Panc1 (cell line): Measurements from ENCODE around the gene ZNF490. TPM values are rescaled to one million over a fixed set of nuclear protein-coding genes. Genes with fewer than 3 reads are reported as not detected.
A peak's percentile ranks its signal among the peaks of the same experiment; 100 is the strongest.

ENCODE experiments used
- ATAC-seq: fragments of 200-7000 bp; cut with Tn5 transposase; 2 replicates; pipeline ENCODE4 v1.9.1; 2020; ENCODE audit warnings: mild to moderate bottlenecking, moderate library complexity
- BruUV-seq: library from RNA; stranded (reverse); fragments of 400-500 nt; replicated peaks from 2 replicates; lab custom pipeline; 2021; lab: Mats Ljungman, UMichigan
- CTCF ChIA-PET: fragments of 300-600 bp; sonication (Branson Sonifier 250); formaldehyde crosslinking; loops from one replicate; lab custom pipeline; 2022; ENCODE audit warnings: antibody characterized with exemption; lab: Charles Lee
- POLR2A ChIA-PET: fragments of 300-600 bp; sonication (Branson Sonifier 250); formaldehyde crosslinking; loops from one replicate; lab custom pipeline; 2022; ENCODE audit warnings: antibody characterized with exemption; lab: Charles Lee
- DNase-seq: peaks from one replicate; pipeline ENCODE4 v3.0.0-alpha.2; 2010; ENCODE audit warnings: low read depth, low spot score
- H3K27ac ChIP-seq: 2 replicates; pipeline ENCODE4 v1.5.1; 2011; ENCODE audit warnings: mild to moderate bottlenecking, low read length, inconsistent platforms
- H3K27me3 ChIP-seq: fragments of 200-500 bp; sonication (Bioruptor generic); 2 replicates; pipeline ENCODE4 v1.6.0; 2014; ENCODE audit warnings: low read length, inconsistent platforms; ENCODE audit not compliant: control insufficient read depth, insufficient read depth
- H3K36me3 ChIP-seq: fragments of 200-500 bp; sonication (Bioruptor generic); 2 replicates; pipeline ENCODE4 v1.5.1; 2014; ENCODE audit warnings: inconsistent platforms, mild to moderate bottlenecking, low read length, moderate library complexity; ENCODE audit not compliant: control insufficient read depth, insufficient read depth
- H3K4me1 ChIP-seq: 2 replicates; pipeline ENCODE4 v1.5.1; 2011; ENCODE audit warnings: inconsistent platforms, mild to moderate bottlenecking, low read length, moderate library complexity; ENCODE audit not compliant: control insufficient read depth, insufficient read depth
- H3K4me3 ChIP-seq, 2 experiments: 2 replicates each; pipeline ENCODE4 v1.5.1; 2011 to 2012; ENCODE audit warnings: low read depth in 2 of 2, low read length in 2 of 2, mild to moderate bottlenecking in 2 of 2, inconsistent platforms in 1 of 2, moderate library complexity in 1 of 2
- H3K9me3 ChIP-seq: fragments of 200-500 bp; sonication (Bioruptor generic); 2 replicates; pipeline ENCODE4 v1.5.1; 2014; ENCODE audit warnings: low read depth, mild to moderate bottlenecking, inconsistent platforms, low read length, moderate library complexity; ENCODE audit not compliant: control insufficient read depth, insufficient read depth
- POLR2AphosphoS5 ChIP-seq: IDR thresholded peaks from 2 replicates; pipeline ENCODE4 v1.6.1; 2012; ENCODE audit warnings: mild to moderate bottlenecking, low read depth, low read length, moderate library complexity
- SIN3A ChIP-seq: IDR thresholded peaks from 2 replicates; pipeline ENCODE4 v1.6.1; 2012; ENCODE audit warnings: low read depth, mild to moderate bottlenecking, low read length, moderate library complexity, borderline replicate concordance; ENCODE audit not compliant: insufficient read depth
- TCF7L2 ChIP-seq: IDR thresholded peaks from 2 replicates; pipeline ENCODE4 v1.6.1; 2011; ENCODE audit warnings: mild to moderate bottlenecking, low read depth, low read length, inconsistent platforms
- in situ Hi-C: cut with HindIII; loops from 2 replicates; pipeline ENCODE4 v1.10.0; 2016; ENCODE audit warnings: low sequenced_read_pairs, low pct_unique_long_range_greater_than_20kb
- intact Hi-C: fragments of 100-400 bp; cut with micrococcal nuclease; formaldehyde crosslinking; loops from one replicate; pipeline ENCODE4 v1.10.0; 2022; ENCODE audit not compliant: unreplicated experiment
- total RNA-seq: library from RNA; stranded (reverse); gene quantifications from one replicate; pipeline ENCODE4 v1.2.1, GENCODE V29; 2021; ENCODE audit not compliant: unreplicated experiment
- TF ChIP-seq, protein P1 (sequence below), 2 experiments: IDR thresholded peaks; 2 replicates each; pipeline ENCODE4 v1.6.1; 2011 to 2012; ENCODE audit warnings: low read depth in 2 of 2, control low read depth in 1 of 2, low read length in 1 of 2, mild to moderate bottlenecking in 1 of 2, moderate library complexity in 1 of 2; ENCODE audit not compliant: insufficient read depth in 1 of 2
- TF ChIP-seq, protein P2 (sequence below): fragments of 450-650 bp; IDR thresholded peaks from 2 replicates; pipeline ENCODE4 v1.5.1; 2017; ENCODE audit warnings: mild to moderate bottlenecking

ZNF490 gene
- total RNA-seq, 1 experiment from 2014 or later: 7.0 TPM

- H3K27ac ChIP-seq: no peak overlapping the region
- intact Hi-C loops: no loop called here
- H3K27me3 ChIP-seq: no peaks in the 10 kb centered on the region
- H3K9me3 ChIP-seq: no peaks in the 10 kb centered on the region
- H3K4me3 ChIP-seq: peak overlapping the region in 1 of 2 experiments; percentile 19; a peak in 2 of 4 replicates
- in situ Hi-C loops: no loop called here
- TF ChIP-seq TCF7L2: no peak
- TF ChIP-seq, protein P1, sequence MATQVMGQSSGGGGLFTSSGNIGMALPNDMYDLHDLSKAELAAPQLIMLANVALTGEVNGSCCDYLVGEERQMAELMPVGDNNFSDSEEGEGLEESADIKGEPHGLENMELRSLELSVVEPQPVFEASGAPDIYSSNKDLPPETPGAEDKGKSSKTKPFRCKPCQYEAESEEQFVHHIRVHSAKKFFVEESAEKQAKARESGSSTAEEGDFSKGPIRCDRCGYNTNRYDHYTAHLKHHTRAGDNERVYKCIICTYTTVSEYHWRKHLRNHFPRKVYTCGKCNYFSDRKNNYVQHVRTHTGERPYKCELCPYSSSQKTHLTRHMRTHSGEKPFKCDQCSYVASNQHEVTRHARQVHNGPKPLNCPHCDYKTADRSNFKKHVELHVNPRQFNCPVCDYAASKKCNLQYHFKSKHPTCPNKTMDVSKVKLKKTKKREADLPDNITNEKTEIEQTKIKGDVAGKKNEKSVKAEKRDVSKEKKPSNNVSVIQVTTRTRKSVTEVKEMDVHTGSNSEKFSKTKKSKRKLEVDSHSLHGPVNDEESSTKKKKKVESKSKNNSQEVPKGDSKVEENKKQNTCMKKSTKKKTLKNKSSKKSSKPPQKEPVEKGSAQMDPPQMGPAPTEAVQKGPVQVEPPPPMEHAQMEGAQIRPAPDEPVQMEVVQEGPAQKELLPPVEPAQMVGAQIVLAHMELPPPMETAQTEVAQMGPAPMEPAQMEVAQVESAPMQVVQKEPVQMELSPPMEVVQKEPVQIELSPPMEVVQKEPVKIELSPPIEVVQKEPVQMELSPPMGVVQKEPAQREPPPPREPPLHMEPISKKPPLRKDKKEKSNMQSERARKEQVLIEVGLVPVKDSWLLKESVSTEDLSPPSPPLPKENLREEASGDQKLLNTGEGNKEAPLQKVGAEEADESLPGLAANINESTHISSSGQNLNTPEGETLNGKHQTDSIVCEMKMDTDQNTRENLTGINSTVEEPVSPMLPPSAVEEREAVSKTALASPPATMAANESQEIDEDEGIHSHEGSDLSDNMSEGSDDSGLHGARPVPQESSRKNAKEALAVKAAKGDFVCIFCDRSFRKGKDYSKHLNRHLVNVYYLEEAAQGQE (IDR thresholded peaks at IDR 0.05; ENCODE audit: insufficient read depth in 1 of 2, low read depth in 2 of 2, low read length in 1 of 2): no peak
- no peak for TF ChIP-seq POLR2AphosphoS5
- no peak for TF ChIP-seq SIN3A
- TF ChIP-seq, protein P2, sequence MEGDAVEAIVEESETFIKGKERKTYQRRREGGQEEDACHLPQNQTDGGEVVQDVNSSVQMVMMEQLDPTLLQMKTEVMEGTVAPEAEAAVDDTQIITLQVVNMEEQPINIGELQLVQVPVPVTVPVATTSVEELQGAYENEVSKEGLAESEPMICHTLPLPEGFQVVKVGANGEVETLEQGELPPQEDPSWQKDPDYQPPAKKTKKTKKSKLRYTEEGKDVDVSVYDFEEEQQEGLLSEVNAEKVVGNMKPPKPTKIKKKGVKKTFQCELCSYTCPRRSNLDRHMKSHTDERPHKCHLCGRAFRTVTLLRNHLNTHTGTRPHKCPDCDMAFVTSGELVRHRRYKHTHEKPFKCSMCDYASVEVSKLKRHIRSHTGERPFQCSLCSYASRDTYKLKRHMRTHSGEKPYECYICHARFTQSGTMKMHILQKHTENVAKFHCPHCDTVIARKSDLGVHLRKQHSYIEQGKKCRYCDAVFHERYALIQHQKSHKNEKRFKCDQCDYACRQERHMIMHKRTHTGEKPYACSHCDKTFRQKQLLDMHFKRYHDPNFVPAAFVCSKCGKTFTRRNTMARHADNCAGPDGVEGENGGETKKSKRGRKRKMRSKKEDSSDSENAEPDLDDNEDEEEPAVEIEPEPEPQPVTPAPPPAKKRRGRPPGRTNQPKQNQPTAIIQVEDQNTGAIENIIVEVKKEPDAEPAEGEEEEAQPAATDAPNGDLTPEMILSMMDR: peak; percentile 88
- no peaks in the 10 kb centered on the region for H3K36me3 ChIP-seq
- DNase-seq: peak; percentile 30
- POLR2A ChIA-PET: no interaction called here
- CTCF ChIA-PET: interaction anchor here (0.5 kb wide), 1 partner anchor 32 kb away, joined by 3 read pairs; no protein-coding TSS in a partner anchor
- no TSS peak for BruUV-seq
- peak; percentile 97 for ATAC-seq
- 0 out of 2 replicates have a peak, but pooled peaks cover 3% of the 10 kb centered on the region for H3K4me1 ChIP-seq
Observed at GRCh38 chr19:12639901-12640613, 29.4 kb upstream of the ZNF490 start.

DNA sequence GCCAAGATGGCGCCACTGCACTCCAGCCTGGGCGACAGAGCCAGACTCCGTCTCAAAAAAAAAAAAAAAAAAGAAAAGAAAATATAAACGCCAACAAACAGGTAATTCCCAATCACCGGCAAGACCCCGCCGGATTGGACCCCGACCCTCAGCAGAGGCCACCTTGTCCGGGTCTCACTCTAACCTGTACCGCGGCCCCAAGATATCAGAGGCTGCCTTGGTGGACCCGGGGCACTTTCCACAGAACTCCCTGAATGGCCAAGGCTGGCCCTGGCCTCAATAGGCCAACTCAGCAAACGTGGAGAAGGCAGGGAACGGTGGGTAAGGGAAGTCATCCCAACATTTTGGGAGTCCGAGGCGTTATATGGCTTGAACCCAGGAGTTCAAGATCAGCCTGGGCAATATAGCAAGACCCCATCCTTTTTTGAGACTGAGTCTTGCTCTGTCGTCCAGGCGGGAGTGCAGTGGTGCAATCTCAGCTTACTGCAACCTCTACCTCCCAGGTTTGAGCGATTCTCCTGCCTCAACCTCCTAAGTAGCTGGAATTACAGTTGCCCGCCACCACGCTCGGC, 28.1 kb upstream of the ZNF490 start:
- DNase-seq (no peak), ATAC-seq (no peak)
- Histone ChIP-seq H3K4me3 (no peak overlapping the region), H3K9me3 (no peaks in the 10 kb centered on the region), H3K27me3 (no peaks in the 10 kb centered on the region), H3K27ac (no peak overlapping the region), H3K4me1 (0 out of 2 replicates have a peak, but pooled peaks cover 3% of the 10 kb centered on the region), H3K36me3 (no peaks in the 10 kb centered on the region)
- ChIA-PET POLR2A (interaction anchor here (0.7 kb wide), 1 partner anchor 22 kb away, joined by 4 read pairs; no protein-coding TSS in a partner anchor), CTCF (interaction anchor here (0.7 kb wide), 2 partner anchors 21 to 34 kb away, joined by 3 to 6 read pairs; no protein-coding TSS in a partner anchor)
- intact Hi-C loops (no loop called here), in situ Hi-C loops (no loop called here)
- TF ChIP-seq SIN3A: no peak
- TF ChIP-seq POLR2AphosphoS5: no peak
- TF ChIP-seq, protein P1 (IDR thresholded peaks at IDR 0.05; ENCODE audit: insufficient read depth in 1 of 2, low read depth in 2 of 2, low read length in 1 of 2): no peak
- TF ChIP-seq TCF7L2: no peak
- TF ChIP-seq, protein P2: no peak
- BruUV-seq: no TSS peak
